SK-N-SH (cell line): ENCODE data around the gene GNG11. TPM values are rescaled to one million over a fixed set of nuclear protein-coding genes. Genes with fewer than 3 reads are reported as not detected.
A peak's percentile ranks its signal among the peaks of the same experiment; 100 is the strongest.

Source experiments
- CTCF ChIA-PET: fragments of 300-600, 350-600 bp; formaldehyde crosslinking; extraction: SDS; loops from one replicate; lab custom pipeline; 2021; lab: Yijun Ruan, JAX
- POLR2A ChIA-PET: fragments of 350-600 bp; sonication (Branson Sonifier 250); formaldehyde crosslinking; extraction: SDS; loops from one replicate; lab custom pipeline; 2020; ENCODE audit warnings: antibody characterized with exemption, inconsistent platforms; lab: Yijun Ruan, JAX
- DNase-seq: peaks from one replicate; pipeline ENCODE4 v3.0.0; 2012
- H2AFZ ChIP-seq: fragments of 200-600 bp; sonication (generic); 2 replicates; pipeline ENCODE4 v1.8.1; 2016; ENCODE audit warnings: antibody characterized with exemption, mild to moderate bottlenecking, low read depth
- H3F3A ChIP-seq: fragments of 200-600 bp; sonication (generic); replicated peaks from 2 replicates; pipeline ENCODE3; 2016; ENCODE audit warnings: antibody characterized with exemption, mild to moderate bottlenecking; ENCODE audit not compliant: insufficient read depth
- H3K27ac ChIP-seq, 2 experiments: fragments of 200-500 bp in 1 of 2; fragments of 200-600 bp in 1 of 2; sonication (Bioruptor generic) in 1 of 2; sonication (generic), shearing (Covaris generic) in 1 of 2; 2 replicates each; pipeline versions ENCODE4 v1.5.1 to v1.6.1; 2014 to 2016; ENCODE audit warnings: low read depth in 2 of 2, inconsistent platforms in 1 of 2, low read length in 1 of 2, mild to moderate bottlenecking in 1 of 2, mixed read lengths in 1 of 2
- H3K27me3 ChIP-seq: fragments of 200-600 bp; sonication (generic), shearing (Covaris generic); 2 replicates; pipeline ENCODE4 v1.6.1; 2016; ENCODE audit warnings: mixed run types; ENCODE audit not compliant: insufficient read depth
- H3K36me3 ChIP-seq, 2 experiments: fragments of 200-500 bp in 1 of 2; fragments of 200-600 bp in 1 of 2; sonication (Bioruptor generic) in 1 of 2; sonication (generic) in 1 of 2; replicated peaks in 1 of 2; 2 replicates each; pipeline versions ENCODE3 to v1.5.1; 2014 to 2016; ENCODE audit warnings: low read length in 1 of 2, mild to moderate bottlenecking in 1 of 2; ENCODE audit not compliant: insufficient read depth in 2 of 2, control insufficient read depth in 1 of 2
- H3K4me1 ChIP-seq, 2 experiments: fragments of 200-500 bp in 1 of 2; fragments of 200-600 bp in 1 of 2; sonication (Bioruptor generic) in 1 of 2; sonication (generic), shearing (Covaris generic) in 1 of 2; 2 replicates each; pipeline versions ENCODE4 v1.5.1 to v1.6.1; 2014 to 2016; ENCODE audit warnings: low read depth in 1 of 2, low read length in 1 of 2, mixed run types in 1 of 2; ENCODE audit not compliant: insufficient read depth in 2 of 2, control insufficient read depth in 1 of 2
- H3K4me2 ChIP-seq: fragments of 200-600 bp; sonication (generic), shearing (Covaris generic); 2 replicates; pipeline ENCODE4 v1.6.1; 2017; ENCODE audit warnings: mixed run types
- H3K4me3 ChIP-seq, 2 experiments: fragments of 200-500 bp in 1 of 2; fragments of 200-600 bp in 1 of 2; sonication (Bioruptor generic) in 1 of 2; sonication (generic), shearing (Covaris generic) in 1 of 2; 2 replicates each; pipeline versions ENCODE4 v1.5.1 to v1.8.1; 2014 to 2016; ENCODE audit warnings: low read depth in 2 of 2, inconsistent platforms in 1 of 2, low read length in 1 of 2, mild to moderate bottlenecking in 1 of 2, mixed read lengths in 1 of 2, moderate library complexity in 1 of 2
- H3K79me2 ChIP-seq: fragments of 200-600 bp; sonication (generic); 2 replicates; pipeline ENCODE4 v1.8.1; 2017; ENCODE audit warnings: mild to moderate bottlenecking; ENCODE audit not compliant: insufficient read depth
- H3K9ac ChIP-seq: fragments of 200-600 bp; sonication (generic); 2 replicates; pipeline ENCODE4 v1.6.1; 2017; ENCODE audit warnings: mixed run types
- H3K9me2 ChIP-seq: fragments of 200-600 bp; sonication (generic); 2 replicates; pipeline ENCODE4 v1.6.1; 2017; ENCODE audit warnings: mixed run types
- H3K9me3 ChIP-seq: fragments of 200-600 bp; sonication (generic); 2 replicates; pipeline ENCODE4 v1.6.1; 2017; ENCODE audit warnings: mixed run types, mild to moderate bottlenecking, moderate library complexity
- H4K20me1 ChIP-seq: fragments of 200-600 bp; sonication (generic); 2 replicates; pipeline ENCODE4 v1.6.1; 2017; ENCODE audit warnings: mild to moderate bottlenecking, mixed run types; ENCODE audit not compliant: insufficient read depth
- EZH2phosphoT487 ChIP-seq: fragments of 200-600 bp; sonication (generic); IDR thresholded peaks from 2 replicates; pipeline ENCODE4 v1.6.1; 2017; ENCODE audit warnings: low read depth, mixed run types, mild to moderate bottlenecking, antibody characterized with exemption, moderate library complexity, borderline replicate concordance
- FOXM1 ChIP-seq: IDR thresholded peaks from 2 replicates; pipeline ENCODE4 v1.4.0; 2012; ENCODE audit warnings: low read depth, mild to moderate bottlenecking
- GABPA ChIP-seq: IDR thresholded peaks from 2 replicates; pipeline ENCODE4 v1.4.0; 2012; ENCODE audit warnings: low read depth, mild to moderate bottlenecking
- GATA2 ChIP-seq: sonication (generic); formaldehyde crosslinking; IDR thresholded peaks from 2 replicates; pipeline ENCODE4 v1.5.0; 2020; ENCODE audit warnings: mild to moderate bottlenecking, missing genetic modification reagents
- MAX ChIP-seq: IDR thresholded peaks from 2 replicates; pipeline ENCODE4 v1.4.0; 2012; ENCODE audit warnings: low read depth
- MXI1 ChIP-seq: IDR thresholded peaks from 2 replicates; pipeline ENCODE4 v1.6.1; 2012; ENCODE audit warnings: mild to moderate bottlenecking, low read depth, low read length, improper control_type of control experiment
- NFIC ChIP-seq: IDR thresholded peaks from 2 replicates; pipeline ENCODE4 v1.4.0; 2012; ENCODE audit warnings: borderline replicate concordance
- NRF1 ChIP-seq: IDR thresholded peaks from 2 replicates; pipeline ENCODE4 v1.6.1; 2012; ENCODE audit warnings: low read depth, mild to moderate bottlenecking, low read length
- PBX3 ChIP-seq: IDR thresholded peaks from 2 replicates; pipeline ENCODE4; 2012
- POLR2AphosphoS5 ChIP-seq: IDR thresholded peaks from 2 replicates; pipeline ENCODE4 v1.6.1; 2012; ENCODE audit warnings: low read depth, low read length
- RCOR1 ChIP-seq: fragments of 150-350 bp; IDR thresholded peaks from 2 replicates; pipeline ENCODE4 v1.6.1; 2017; ENCODE audit warnings: antibody characterized with exemption, low read length
- RFX5 ChIP-seq: IDR thresholded peaks from 2 replicates; pipeline ENCODE4 v1.6.1; 2012; ENCODE audit warnings: mild to moderate bottlenecking, improper control_type of control experiment, low read length
- SIN3A ChIP-seq: IDR thresholded peaks from 2 replicates; pipeline ENCODE4 v1.6.1; 2012; ENCODE audit warnings: low read depth, mild to moderate bottlenecking, low read length, moderate library complexity, borderline replicate concordance
- TAF1 ChIP-seq: IDR thresholded peaks from 2 replicates; pipeline ENCODE4 v1.6.1; 2012; ENCODE audit warnings: low read depth, mild to moderate bottlenecking, low read length, moderate library complexity, borderline replicate concordance
- TCF12 ChIP-seq: IDR thresholded peaks from 2 replicates; pipeline ENCODE4 v1.4.0; 2012
- TEAD4 ChIP-seq: IDR thresholded peaks from 2 replicates; pipeline ENCODE4 v1.4.0; 2012; ENCODE audit warnings: mild to moderate bottlenecking, borderline replicate concordance; ENCODE audit not compliant: insufficient read depth
- USF2 ChIP-seq: fragments of 150-350 bp; IDR thresholded peaks from 2 replicates; pipeline ENCODE4 v1.6.1; 2017; ENCODE audit warnings: antibody characterized with exemption, low read length, low read depth, borderline replicate concordance
- WGBS: methylation state at CpG from one replicate; pipeline ENCODE4 v1.1.6; 2017; ENCODE audit warnings: low lambda C conversion rate; 5-methylcytosine and 5-hydroxymethylcytosine counted together
- polyA plus RNA-seq, 3 experiments: library from polyadenylated mRNA; depleted of rRNA; stranded (reverse); fragments of >200 nt; gene quantifications; 2 replicates each; pipeline ENCODE4 v1.2.3, GENCODE V29; 2012

GNG11 gene
- polyA plus RNA-seq, 1 of the 3 experiments (the other 2 are of a cell fraction): 11.5 TPM

- no peaks in the 10 kb centered on the region for H3K9me2 ChIP-seq
- no peaks in the 10 kb centered on the region for H3K9me3 ChIP-seq
- no peaks in the 10 kb centered on the region for H3K27me3 ChIP-seq
- 30% methylated on average over 3 of the region's 3 CpGs for whole genome bisulfite sequencing
- peak overlapping the region; percentile 20; the same call in 1 of the 2 replicates for H2AFZ ChIP-seq
- H4K20me1 ChIP-seq: no peaks in the 10 kb centered on the region
- no peak overlapping the region for H3K9ac ChIP-seq
- peaks cover 3% of the 10 kb centered on the region for H3F3A ChIP-seq
- DNase-seq: no peak
- H3K36me3 ChIP-seq: no peaks in the 10 kb centered on the region
- no peaks in the 10 kb centered on the region for H3K79me2 ChIP-seq
- H3K27ac ChIP-seq: peak overlapping the region; percentile 27 to 80
- CTCF ChIA-PET: interaction anchor here (0.7 to 2.3 kb wide), 5 partner anchors 9 to 56 kb away, joined by 3 to 6 read pairs (median 3); no protein-coding TSS in a partner anchor
- H3K4me2 ChIP-seq: peak overlapping the region; percentile 52
- TF ChIP-seq FOXM1 (0 out of 2 replicates have a peak, but pooled peaks have one; percentile 9), PBX3 (no peak)
- POLR2A ChIA-PET: no interaction called here
- peak overlapping the region; percentile 2 to 24; a peak in 2 of 4 replicates for H3K4me3 ChIP-seq
- H3K4me1 ChIP-seq: peaks cover 10 to 19% of the 10 kb centered on the region in 2 experiments; a peak in 3 of 4 replicates
These were observed 37.1 kb downstream of the GNG11 start for GRCh38 chr7:93958651-93959050.

- no peaks in the 10 kb centered on the region for H3K9me2 ChIP-seq
- no peak overlapping the region for H3K4me3 ChIP-seq
- WGBS: 92% methylated on average over 3 of the region's 3 CpGs
- H3K4me1 ChIP-seq: peaks cover 10 to 26% of the 10 kb centered on the region in 2 experiments; a peak in 3 of 4 replicates
- H3F3A ChIP-seq: peaks cover 3% of the 10 kb centered on the region
- no peaks in the 10 kb centered on the region for H3K79me2 ChIP-seq
- no peaks in the 10 kb centered on the region for H3K9me3 ChIP-seq
- H3K27me3 ChIP-seq: no peaks in the 10 kb centered on the region
- POLR2A ChIA-PET: no interaction called here
- TF ChIP-seq MXI1: no peak
- no peak for TF ChIP-seq SIN3A
- TF ChIP-seq PBX3: no peak
- no peak for TF ChIP-seq GABPA
- no peak for TF ChIP-seq POLR2AphosphoS5
- no peak for TF ChIP-seq TCF12
- TF ChIP-seq GATA2 (CRISPR knock-in tag): no peak
- TF ChIP-seq RFX5: no peak
- no peak for TF ChIP-seq EZH2phosphoT487
- no peak for TF ChIP-seq NFIC
- TF ChIP-seq MAX: no peak
- TF ChIP-seq NRF1: no peak
- TF ChIP-seq TEAD4: no peak
- TF ChIP-seq RCOR1: no peak
- TF ChIP-seq TAF1: no peak
- no peak for TF ChIP-seq USF2
- TF ChIP-seq, all 33 proteins: peak for 0
- H3K36me3 ChIP-seq: no peaks in the 10 kb centered on the region
- no peak overlapping the region for H2AFZ ChIP-seq
- H3K9ac ChIP-seq: no peak overlapping the region
- DNase-seq: no peak
- no peak overlapping the region for H3K27ac ChIP-seq
- no peaks in the 10 kb centered on the region for H4K20me1 ChIP-seq
- H3K4me2 ChIP-seq: no peak overlapping the region
- CTCF ChIA-PET: interaction anchor here (0.6 to 0.9 kb wide), 2 partner anchors 70 to 71 kb away, joined by 3 to 4 read pairs; no protein-coding TSS in a partner anchor
These were observed 39.5 kb downstream of the GNG11 start for GRCh38 chr7:93960986-93961385.
